ENCODE results near the gene COX7B2. TPM values are rescaled to one million over a fixed set of nuclear protein-coding genes. Genes with fewer than 3 reads are reported as not detected.

COX7B2 gene
- total and polyA plus RNA-seq, 2 experiments from 2014 or later, result not detected

GRCh38 chr4:46894826-46895225, 14.2 kb downstream of the COX7B2 start:
- Histone ChIP-seq H3K9me3 (ENCODE audit: low read depth) (no peaks in the 10 kb centered on the region), H3K27ac (no peak overlapping the region), H3K27me3 (no peaks in the 10 kb centered on the region), H3K4me1 (ENCODE audit: low read depth) (no peaks in the 10 kb centered on the region), H3K4me3 (no peak overlapping the region), H3K36me3 (no peaks in the 10 kb centered on the region)
- TF ChIP-seq CTCF (IDR thresholded peaks at IDR 0.05; ENCODE audit: low read depth, low read length), result no peak
- no peak for DNase-seq (ENCODE audit: low read depth in 1 of 2, low spot score in 1 of 2)

GRCh38 chr4:46890056-46890455, 19.0 kb downstream of the COX7B2 start:
- no peaks in the 10 kb centered on the region for H3K9me3 ChIP-seq (ENCODE audit: low read depth)
- no peak overlapping the region for H3K27ac ChIP-seq
- TF ChIP-seq CTCF (IDR thresholded peaks at IDR 0.05; ENCODE audit: low read depth, low read length), result no peak
- no peak for DNase-seq (ENCODE audit: low read depth in 1 of 2, low spot score in 1 of 2)
- H3K36me3 ChIP-seq, result no peaks in the 10 kb centered on the region
- no peaks in the 10 kb centered on the region for H3K4me1 ChIP-seq (ENCODE audit: low read depth)
- H3K27me3 ChIP-seq, result no peaks in the 10 kb centered on the region
- H3K4me3 ChIP-seq, result no peak overlapping the region

- H3K27me3 ChIP-seq, result no peaks in the 10 kb centered on the region
- no peak overlapping the region for H3K27ac ChIP-seq
- no peaks in the 10 kb centered on the region for H3K36me3 ChIP-seq
- H3K9me3 ChIP-seq (ENCODE audit: low read depth), result no peaks in the 10 kb centered on the region
- H3K4me3 ChIP-seq, result no peak overlapping the region
- no peak for TF ChIP-seq CTCF (IDR thresholded peaks at IDR 0.05; ENCODE audit: low read depth, low read length)
- no peaks in the 10 kb centered on the region for H3K4me1 ChIP-seq (ENCODE audit: low read depth)
- no peak for DNase-seq (ENCODE audit: low read depth in 1 of 2, low spot score in 1 of 2)
Observed at GRCh38 chr4:46889410-46889809, 19.6 kb downstream of the COX7B2 start.

GRCh38 chr4:46886711-46887110, 22.3 kb downstream of the COX7B2 start:
- no peaks in the 10 kb centered on the region for H3K9me3 ChIP-seq (ENCODE audit: low read depth)
- no peaks in the 10 kb centered on the region for H3K4me1 ChIP-seq (ENCODE audit: low read depth)
- no peak overlapping the region for H3K4me3 ChIP-seq
- TF ChIP-seq CTCF (IDR thresholded peaks at IDR 0.05; ENCODE audit: low read depth, low read length), result peak; percentile 32
- DNase-seq (ENCODE audit: low read depth in 1 of 2, low spot score in 1 of 2), result peak; percentile 4 to 9
- H3K27ac ChIP-seq, result no peak overlapping the region
- H3K36me3 ChIP-seq, result no peaks in the 10 kb centered on the region
- no peaks in the 10 kb centered on the region for H3K27me3 ChIP-seq

- TF ChIP-seq CTCF (IDR thresholded peaks at IDR 0.05; ENCODE audit: low read depth, low read length), result no peak
- Histone ChIP-seq H3K27me3 (no peaks in the 10 kb centered on the region), H3K4me3 (no peak overlapping the region), H3K36me3 (no peaks in the 10 kb centered on the region), H3K27ac (no peak overlapping the region), H3K9me3 (ENCODE audit: low read depth) (no peaks in the 10 kb centered on the region), H3K4me1 (ENCODE audit: low read depth) (no peaks in the 10 kb centered on the region)
- no peak for DNase-seq (ENCODE audit: low read depth in 1 of 2, low spot score in 1 of 2)
Observed at GRCh38 chr4:46878641-46879040, 30.4 kb downstream of the COX7B2 start.

GRCh38 chr4:46874811-46875210, 34.2 kb downstream of the COX7B2 start:
- H3K27ac ChIP-seq, result no peak overlapping the region
- H3K9me3 ChIP-seq (ENCODE audit: low read depth), result no peaks in the 10 kb centered on the region
- DNase-seq (ENCODE audit: low read depth in 1 of 2, low spot score in 1 of 2), result no peak
- no peak for TF ChIP-seq CTCF (IDR thresholded peaks at IDR 0.05; ENCODE audit: low read depth, low read length)
- no peaks in the 10 kb centered on the region for H3K27me3 ChIP-seq
- H3K4me3 ChIP-seq, result no peak overlapping the region
- no peaks in the 10 kb centered on the region for H3K4me1 ChIP-seq (ENCODE audit: low read depth)
- no peaks in the 10 kb centered on the region for H3K36me3 ChIP-seq
